ENCODE results near the gene PBX1. TPM values are rescaled to one million over a fixed set of nuclear protein-coding genes. Genes with fewer than 3 reads are reported as not detected.
A peak's percentile ranks its signal among the peaks of the same experiment; 100 is the strongest.

The PBX1 gene
- total RNA-seq, 4 donors from 2014 or later = 14.4 to 34.6 (median 22.0) TPM

DNA sequence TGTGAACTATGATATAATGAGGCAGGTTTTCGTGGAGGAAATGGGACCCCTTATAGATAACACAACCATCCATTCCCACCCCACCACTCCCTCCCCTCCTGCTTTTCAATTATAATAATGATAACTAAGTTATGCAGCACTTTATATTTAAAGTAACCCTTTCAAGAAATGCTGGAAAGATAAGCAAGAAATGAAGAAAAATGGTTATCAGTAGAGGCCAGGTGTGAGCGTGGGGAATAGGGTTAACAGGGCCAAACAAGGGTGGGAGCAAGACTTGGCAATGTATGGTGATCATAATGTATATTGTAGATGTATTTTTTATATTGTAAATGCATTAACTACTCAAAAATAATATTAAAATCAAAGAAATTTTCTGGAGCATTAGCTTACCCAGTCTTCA is 133.4 kb downstream of the PBX1 start:
- Histone ChIP-seq H3K27ac (no peak overlapping the region), H3K4me3 (no peak overlapping the region), H3K9me3 (no peaks in the 10 kb centered on the region), H3K36me3 (no peaks in the 10 kb centered on the region), H3K27me3 (no peaks in the 10 kb centered on the region), H3K4me1 (peaks cover 16% of the 10 kb centered on the region)
- no peak for DNase-seq (ENCODE audit: low spot score in 2 of 2)
- WGBS = 94% methylated on average over 2 of the region's 2 CpGs
- no peak for TF ChIP-seq EP300 (IDR thresholded peaks at IDR 0.05)
- TF ChIP-seq POLR2AphosphoS5 (IDR thresholded peaks at IDR 0.05) = no peak
- TF ChIP-seq POLR2A (IDR thresholded peaks at IDR 0.05) = no peak
- TF ChIP-seq, protein P1, sequence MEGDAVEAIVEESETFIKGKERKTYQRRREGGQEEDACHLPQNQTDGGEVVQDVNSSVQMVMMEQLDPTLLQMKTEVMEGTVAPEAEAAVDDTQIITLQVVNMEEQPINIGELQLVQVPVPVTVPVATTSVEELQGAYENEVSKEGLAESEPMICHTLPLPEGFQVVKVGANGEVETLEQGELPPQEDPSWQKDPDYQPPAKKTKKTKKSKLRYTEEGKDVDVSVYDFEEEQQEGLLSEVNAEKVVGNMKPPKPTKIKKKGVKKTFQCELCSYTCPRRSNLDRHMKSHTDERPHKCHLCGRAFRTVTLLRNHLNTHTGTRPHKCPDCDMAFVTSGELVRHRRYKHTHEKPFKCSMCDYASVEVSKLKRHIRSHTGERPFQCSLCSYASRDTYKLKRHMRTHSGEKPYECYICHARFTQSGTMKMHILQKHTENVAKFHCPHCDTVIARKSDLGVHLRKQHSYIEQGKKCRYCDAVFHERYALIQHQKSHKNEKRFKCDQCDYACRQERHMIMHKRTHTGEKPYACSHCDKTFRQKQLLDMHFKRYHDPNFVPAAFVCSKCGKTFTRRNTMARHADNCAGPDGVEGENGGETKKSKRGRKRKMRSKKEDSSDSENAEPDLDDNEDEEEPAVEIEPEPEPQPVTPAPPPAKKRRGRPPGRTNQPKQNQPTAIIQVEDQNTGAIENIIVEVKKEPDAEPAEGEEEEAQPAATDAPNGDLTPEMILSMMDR (IDR thresholded peaks at IDR 0.05) = no peak

DNA sequence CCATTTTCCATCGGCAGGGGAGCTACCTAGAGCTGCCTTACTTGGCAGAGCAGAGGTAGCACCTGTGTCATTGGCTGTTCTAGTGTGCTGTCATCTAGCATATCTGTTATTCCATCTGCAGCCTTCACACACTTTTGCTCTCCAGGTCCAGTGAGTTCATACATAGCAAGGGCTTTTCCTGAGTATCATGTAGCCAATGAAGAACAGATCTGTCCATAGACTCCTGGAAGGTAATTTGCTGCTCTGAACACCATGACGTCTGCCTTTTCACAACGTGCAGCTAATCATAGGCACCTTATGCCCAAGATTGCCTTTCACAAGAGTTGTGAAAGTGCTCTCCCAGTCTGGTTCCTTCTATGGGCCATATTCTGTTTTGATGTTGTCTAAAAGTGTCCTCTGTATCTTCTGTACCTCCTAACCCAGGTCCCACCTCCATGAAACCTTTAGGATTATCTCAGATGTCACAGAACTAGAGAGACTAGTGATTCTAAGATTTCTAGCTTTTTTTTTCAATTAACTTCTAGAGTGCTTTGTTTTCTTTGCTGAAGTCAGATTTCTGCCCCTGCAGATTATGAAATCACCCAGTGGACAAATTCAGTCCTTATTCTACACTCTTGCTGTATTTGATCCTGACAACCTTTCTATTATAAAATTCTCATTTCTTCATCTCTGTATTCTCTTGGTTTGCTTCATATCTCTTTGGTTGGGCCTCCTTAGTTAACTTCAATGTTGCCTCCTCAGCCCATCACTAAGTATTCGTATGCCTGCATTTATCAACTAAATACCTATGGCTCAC is 134.8 kb downstream of the PBX1 start:
- Histone ChIP-seq H3K27ac (no peak overlapping the region), H3K4me3 (no peak overlapping the region), H3K4me1 (peaks cover 19% of the 10 kb centered on the region), H3K9me3 (no peaks in the 10 kb centered on the region), H3K36me3 (no peaks in the 10 kb centered on the region), H3K27me3 (no peaks in the 10 kb centered on the region)
- TF ChIP-seq POLR2A (IDR thresholded peaks at IDR 0.05) (no peak), EP300 (IDR thresholded peaks at IDR 0.05) (no peak), POLR2AphosphoS5 (IDR thresholded peaks at IDR 0.05) (no peak)
- TF ChIP-seq, protein P1 (IDR thresholded peaks at IDR 0.05) = no peak
- DNase-seq (ENCODE audit: low spot score in 2 of 2) = no peak
- WGBS = 87% methylated on average over 4 of the region's 4 CpGs

DNA sequence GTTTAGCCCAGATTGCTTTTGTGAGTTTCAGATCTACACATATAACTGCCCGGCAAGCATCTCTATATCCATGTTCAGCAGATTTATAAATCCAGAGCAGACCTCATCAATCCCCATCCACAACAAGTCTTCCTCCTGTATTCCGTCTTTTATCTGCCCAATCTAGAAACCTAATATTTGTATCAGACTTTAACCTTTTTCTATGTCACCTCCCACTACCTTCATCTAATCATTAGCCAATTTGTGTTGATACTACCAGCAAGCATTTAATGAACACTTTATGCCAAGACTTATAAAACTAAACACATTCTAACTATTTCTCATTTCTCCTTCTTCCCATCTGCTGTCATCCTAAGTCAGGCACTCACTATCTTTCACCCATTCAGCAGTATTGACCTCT is 135.5 kb downstream of the PBX1 start:
- TF ChIP-seq POLR2AphosphoS5 (IDR thresholded peaks at IDR 0.05) = no peak
- no peak for TF ChIP-seq POLR2A (IDR thresholded peaks at IDR 0.05)
- TF ChIP-seq EP300 (IDR thresholded peaks at IDR 0.05) = no peak
- TF ChIP-seq, protein P1 (IDR thresholded peaks at IDR 0.05) = no peak

DNA sequence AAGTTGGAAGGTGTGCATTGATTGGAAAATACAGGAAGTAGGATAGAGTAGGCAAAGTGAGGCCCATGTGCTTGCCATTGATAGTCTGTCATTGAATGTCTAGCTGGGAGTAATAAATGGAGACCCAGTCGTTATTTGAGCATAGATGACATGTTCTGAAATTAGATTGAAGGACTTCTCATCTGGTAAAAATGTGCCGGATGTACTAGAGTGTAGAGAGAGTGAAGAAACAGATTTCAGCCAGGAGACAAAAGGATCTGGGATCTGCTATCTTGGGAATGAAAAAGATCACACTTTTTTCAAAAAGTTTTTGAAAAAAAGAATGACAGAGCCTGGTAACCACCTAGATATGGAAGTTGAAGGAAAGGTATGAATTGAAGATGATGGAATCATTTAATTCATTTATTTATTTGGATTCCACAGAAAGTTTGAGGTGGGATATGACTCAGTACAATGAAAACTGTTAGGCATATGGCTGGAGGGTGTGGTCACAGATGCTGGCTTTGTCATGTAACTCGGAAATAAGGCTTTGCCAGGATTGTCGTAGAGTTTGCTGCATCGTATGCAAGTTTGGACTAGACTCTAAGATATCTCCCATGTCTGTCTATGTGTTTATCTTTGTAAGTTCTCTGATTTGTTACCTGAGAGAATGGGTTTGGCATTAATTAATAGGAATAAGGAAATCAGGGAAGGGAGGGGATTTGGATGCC is 137.1 kb downstream of the PBX1 start:
- WGBS = 45% methylated on average over 5 of the region's 5 CpGs

More for the DNA sequence above, 135.5 kb downstream of the PBX1 start:
- Histone ChIP-seq H3K27ac (no peak overlapping the region), H3K36me3 (no peaks in the 10 kb centered on the region), H3K4me3 (no peak overlapping the region), H3K4me1 (peaks cover 20% of the 10 kb centered on the region), H3K9me3 (no peaks in the 10 kb centered on the region), H3K27me3 (no peaks in the 10 kb centered on the region)
- 100% methylated on average over 2 of the region's 2 CpGs for WGBS
- no peak for DNase-seq (ENCODE audit: low spot score in 2 of 2)

More for the DNA sequence above, 137.1 kb downstream of the PBX1 start:
- TF ChIP-seq POLR2A (IDR thresholded peaks at IDR 0.05) (no peak), POLR2AphosphoS5 (IDR thresholded peaks at IDR 0.05) (no peak), EP300 (IDR thresholded peaks at IDR 0.05) (no peak)
- TF ChIP-seq, protein P1 (IDR thresholded peaks at IDR 0.05) = no peak
- H3K27me3 ChIP-seq = no peaks in the 10 kb centered on the region
- peak overlapping the region; percentile 29 for H3K27ac ChIP-seq
- H3K4me1 ChIP-seq = peaks cover 36% of the 10 kb centered on the region
- no peak for DNase-seq (ENCODE audit: low spot score in 2 of 2)
- no peaks in the 10 kb centered on the region for H3K36me3 ChIP-seq
- H3K9me3 ChIP-seq = no peaks in the 10 kb centered on the region
- H3K4me3 ChIP-seq = no peak overlapping the region
